NCI-H1092 treated with DMSO at 0.1 percent for 48 hours (cell line): ENCODE measurements around the gene TBC1D1.

Experiments
- DNase-seq: peaks from one replicate; lab custom pipeline; 2025; lab: John Stamatoyannopoulos, UW

TBC1D1 gene

DNA sequence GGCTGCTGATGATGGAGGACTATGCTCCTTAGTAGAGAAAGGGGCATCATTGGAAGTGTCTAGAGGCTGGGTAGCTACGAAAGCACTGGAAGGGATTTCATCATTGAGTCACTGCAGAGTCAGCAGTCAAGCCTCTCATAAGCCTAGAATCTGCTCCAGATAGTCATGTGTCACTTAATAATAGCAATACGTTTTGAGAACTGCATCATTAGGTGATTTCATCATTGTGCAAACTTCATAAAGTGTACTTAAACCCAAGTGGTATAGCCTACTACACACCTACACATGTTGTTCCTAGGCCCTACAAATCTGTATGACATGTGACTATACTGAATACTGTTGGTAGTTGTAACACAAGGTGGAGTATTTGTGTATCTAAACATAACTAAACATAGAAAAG is 234.9 kb downstream of the TBC1D1 start:
- DNase-seq: no peak

DNA sequence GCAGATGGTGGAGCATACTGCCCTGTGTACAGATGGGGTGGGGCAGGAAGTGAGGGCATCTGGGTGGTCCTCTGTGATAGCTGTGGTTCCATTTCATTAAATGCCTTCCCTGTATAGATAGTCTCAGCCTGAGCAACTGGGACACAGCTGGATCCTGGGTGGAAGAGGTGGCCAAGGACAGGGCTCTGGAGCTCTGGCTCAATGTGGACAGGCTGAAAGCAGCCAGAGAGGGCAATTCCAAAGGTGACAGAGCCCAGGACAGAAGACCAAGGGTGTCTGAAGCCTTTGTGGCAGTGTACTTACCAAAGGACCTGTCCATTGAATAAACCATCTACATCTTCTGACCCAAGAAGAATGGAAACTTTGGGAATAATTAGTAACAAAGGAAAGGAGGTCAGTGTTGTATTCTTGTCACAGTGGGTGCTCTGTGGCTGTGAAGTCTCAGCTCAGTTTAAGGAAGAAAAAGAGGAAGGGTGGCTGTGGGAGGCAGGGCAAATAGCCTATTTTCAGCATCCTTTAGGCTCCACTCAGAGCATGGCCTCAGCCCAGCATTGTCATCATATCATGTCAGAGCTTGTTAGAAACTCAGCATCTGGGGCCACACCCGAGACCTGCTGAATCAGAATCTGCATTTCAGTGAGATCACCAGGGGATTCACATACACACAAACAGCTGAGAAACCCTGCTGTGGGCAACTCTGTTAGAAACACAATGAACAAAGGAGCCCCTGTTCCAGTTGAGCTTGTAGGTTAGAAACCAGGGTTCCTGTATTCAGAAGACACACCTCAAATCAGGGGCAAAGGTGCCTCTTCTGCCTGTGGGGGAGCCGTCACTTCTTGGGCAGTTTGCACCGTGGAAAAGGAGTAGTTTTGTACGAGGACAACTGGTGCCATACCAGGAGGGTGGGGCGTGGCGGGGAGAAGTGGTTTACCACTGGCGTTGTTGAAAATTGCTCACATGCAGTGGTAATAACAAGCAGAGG is 237.9 kb downstream of the TBC1D1 start:
- DNase-seq: no peak

DNA sequence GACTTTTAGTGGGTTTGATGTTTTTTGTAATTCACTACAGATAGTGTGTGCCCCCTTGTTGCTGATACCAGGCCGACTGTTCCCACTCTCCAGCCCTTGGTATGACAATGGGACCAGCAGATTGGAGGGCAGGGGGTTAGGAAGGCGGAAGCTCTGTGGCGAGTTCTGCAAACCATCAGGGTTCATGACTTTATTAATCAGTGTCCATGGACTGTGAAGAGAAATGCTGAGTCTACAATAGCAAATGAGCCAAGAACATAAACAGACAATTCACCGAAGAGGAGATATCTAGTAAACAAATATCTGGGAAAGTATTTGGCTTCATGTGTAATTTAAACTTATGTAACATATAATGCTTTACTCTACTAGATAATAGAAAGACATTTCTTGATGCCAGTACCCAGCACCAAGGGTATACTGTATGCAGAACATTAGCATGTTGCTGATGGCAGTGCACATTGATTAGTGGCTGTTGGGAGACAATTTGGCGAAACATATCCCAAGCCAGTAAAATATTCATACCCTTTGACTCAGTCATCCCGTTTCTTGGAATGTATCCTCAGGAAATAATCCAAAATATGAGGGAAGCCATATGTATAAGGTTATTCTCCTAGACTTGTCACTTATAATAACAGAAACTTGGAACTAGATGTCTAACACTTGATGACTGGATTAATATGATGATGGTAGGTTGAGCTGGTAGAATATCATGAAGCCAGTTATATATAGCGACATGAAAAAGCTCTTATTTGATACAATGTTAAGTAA is 238.8 kb downstream of the TBC1D1 start:
- DNase-seq: no peak

DNA sequence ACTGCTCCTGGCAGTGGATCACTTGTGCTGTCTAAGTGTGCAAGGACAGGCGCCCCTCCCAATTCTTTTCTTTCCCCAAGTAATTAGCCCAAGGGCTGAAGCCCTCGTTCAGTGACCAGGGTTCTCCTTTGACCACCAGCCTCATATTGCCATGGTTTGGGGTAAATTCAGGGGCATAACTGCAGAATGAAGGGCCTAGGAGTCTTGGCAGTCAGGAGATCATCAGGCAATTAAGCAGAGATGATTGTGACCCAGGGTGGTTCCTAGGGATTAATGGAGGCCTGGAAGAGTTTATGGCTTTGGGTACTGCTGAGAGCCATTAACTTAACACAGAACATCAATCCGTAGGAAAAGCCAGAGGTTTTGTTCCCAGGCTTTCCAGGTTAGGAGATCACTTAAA is 240.0 kb downstream of the TBC1D1 start:
- DNase-seq: no peak

DNA sequence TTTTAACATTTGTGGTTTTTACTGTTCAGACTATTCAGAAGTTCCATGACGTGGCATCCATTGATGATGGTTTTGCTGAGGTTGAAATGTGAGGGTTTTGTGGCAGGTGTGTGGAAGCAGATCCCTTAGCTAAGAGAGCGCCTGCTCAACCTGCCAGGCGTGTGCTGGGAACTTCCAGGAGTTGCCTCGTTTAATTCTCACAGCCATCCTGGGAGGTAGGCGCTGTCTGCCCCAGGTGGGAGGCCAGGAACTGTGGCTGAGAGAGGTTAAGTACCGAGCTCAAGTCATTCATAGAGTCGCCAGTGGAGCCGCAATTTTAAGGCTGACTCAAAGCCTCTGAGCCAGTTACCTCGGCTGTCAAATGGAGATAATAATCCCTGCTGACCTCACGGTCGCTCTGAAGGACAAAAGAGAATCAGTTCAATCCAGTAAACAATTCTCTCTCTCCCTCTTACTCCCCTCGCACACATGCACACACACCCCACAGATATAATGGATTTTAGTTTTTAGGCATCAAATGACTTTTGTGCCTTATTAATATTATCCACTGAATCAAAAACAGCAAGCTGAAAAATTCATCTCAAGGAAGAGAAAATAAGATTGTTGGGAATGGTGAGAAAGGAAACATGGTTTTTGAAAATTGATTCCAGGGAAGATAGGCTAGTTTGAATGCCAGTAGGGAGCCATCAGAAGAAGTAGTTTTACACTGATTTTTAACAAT is 240.6 kb downstream of the TBC1D1 start:
- no peak for DNase-seq

DNA sequence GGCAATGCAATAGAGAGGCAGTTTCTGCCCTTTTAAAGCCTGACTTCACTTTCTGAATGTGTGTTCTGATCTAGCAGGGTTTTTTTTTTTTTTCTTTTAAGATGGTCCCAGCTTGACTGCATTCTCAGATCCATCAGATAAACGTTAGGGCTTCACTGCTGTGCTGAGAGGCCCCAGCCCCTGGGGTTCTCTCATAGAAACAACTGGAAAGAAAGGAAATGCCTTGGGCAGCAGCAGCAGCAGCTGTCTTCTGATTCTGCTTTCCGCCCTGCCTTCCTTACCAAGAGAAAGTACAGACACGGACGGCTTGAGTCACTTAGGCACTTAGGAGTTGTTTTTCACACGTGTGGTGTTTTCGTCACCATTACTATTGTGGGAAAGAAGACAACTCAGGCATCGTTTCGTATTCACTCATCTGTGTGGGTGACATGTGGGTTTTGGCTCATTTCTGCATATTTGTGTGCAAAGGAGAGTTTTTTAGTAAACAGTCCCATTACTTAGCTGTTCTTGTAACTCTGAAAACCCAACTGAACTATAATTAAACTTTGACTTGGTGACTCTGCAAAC is 241.3 kb downstream of the TBC1D1 start:
- no peak for DNase-seq

DNA sequence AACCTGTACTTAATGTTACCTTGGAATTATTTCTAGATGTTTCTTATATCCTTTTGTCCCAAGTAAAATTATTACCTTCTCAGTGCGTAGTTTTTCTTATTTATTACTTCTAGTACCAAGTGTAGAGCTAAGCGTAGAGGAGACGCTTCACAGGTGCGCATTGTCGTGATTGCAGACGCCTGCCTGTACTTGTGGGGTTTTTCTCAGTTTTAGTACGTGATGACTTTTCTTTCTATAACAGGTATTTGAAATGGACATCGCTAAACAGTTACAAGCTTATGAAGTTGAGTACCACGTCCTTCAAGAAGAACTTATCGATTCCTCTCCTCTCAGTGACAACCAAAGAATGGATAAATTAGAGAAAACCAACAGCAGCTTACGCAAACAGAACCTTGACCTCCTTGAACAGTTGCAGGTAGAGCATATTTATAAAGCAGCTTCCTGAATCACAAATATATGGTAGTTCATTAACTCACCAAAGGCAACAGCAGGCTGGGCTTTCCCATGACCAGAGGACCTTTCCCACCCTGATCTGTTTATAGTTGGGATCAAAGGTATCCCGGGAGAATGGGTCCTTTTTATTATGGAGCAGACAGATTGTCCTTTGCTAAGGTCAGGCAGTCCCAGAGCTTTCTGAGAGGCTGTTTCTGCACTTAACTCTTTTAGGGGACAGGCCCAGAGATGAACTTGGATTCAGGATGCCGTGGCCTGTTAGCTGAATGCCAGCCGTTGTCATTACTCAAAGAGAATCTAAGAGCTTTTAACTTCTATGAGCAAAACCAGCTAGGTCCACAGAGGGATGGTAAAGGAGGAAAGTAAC is 242.2 kb downstream of the TBC1D1 start:
- DNase-seq: no peak

DNA sequence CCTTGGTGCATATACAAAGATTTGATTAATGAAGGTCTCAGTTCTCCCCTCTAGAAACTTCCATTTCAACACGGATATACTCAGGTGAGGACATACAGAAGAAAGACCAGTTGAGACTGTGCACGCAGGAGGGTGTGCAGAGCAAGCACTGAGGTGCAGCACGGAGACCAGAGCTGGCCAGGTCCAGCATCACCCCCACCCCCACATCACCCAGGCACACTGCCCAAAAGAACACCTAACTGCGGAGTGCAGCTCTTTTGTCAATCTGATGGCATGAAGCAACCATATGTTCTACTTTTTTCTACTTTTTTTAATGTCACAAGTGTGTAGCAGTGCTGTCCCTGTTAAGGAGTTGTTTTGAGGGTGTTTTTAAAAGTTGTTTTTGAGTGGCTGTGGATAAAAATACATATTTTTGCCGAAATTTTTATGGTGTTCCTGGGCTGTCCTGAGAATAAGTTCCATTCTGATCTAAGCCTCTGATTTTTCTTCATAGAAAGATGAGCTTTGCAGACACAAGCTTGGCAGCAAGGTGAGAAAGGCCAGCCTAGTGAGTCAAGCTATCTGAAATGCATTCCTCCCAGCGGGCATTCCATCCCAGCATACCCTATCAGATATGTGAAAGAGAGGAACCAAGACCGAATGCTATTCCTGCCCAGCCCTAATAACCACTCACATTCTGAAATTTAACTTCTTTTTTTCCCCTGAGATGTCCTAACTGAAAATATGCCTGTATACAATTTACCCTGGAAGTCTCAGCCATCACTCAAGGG is 243.0 kb downstream of the TBC1D1 start:
- DNase-seq: no peak

DNA sequence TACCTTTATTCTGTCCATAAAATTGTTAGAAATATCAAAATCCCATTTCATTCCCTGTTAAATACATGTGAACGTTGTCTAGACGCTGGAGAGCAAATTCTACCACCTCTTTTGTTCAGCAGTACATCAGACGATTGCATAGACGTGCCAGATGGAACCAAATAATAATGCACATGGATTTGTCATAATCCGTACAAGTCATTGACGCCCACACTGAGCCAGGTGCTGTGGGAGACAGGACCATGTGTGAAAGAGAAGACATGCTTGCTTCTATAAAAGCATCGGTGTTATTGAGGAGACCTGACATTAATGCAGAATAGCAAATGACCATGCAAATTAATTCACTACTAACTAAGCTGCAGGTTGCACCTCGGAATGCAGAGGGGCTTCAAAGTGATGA is 244.3 kb downstream of the TBC1D1 start:
- DNase-seq: no peak

DNA sequence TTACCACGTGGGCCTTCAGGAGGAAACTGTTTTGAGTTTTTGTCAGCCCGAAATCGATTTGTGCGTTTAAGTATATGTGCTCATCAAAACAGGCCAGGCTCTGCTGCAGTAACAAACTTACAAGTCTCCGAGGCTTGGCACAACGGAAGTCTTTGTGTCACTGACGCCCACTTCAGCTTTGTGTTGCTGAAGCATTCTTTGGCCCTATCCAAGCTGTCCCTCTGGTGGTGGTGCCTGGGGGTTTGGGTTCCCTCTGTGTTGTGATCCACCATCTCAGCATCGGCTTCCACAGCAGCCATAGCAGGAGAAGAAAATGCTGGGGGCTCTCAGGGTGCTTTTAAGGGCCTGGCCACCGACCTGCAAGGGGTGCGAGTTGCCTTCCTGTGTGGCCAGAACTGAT is 245.7 kb downstream of the TBC1D1 start:
- DNase-seq: no peak

DNA sequence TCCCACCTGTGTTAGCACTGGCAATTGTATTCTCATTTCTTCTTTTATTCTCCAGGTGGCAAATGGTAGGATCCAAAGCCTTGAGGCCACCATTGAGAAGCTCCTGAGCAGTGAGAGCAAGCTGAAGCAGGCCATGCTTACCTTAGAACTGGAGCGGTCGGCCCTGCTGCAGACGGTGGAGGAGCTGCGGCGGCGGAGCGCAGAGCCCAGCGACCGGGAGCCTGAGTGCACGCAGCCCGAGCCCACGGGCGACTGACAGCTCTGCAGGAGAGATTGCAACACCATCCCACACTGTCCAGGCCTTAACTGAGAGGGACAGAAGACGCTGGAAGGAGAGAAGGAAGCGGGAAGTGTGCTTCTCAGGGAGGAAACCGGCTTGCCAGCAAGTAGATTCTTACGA is 246.2 kb downstream of the TBC1D1 start:
- no peak for DNase-seq

DNA sequence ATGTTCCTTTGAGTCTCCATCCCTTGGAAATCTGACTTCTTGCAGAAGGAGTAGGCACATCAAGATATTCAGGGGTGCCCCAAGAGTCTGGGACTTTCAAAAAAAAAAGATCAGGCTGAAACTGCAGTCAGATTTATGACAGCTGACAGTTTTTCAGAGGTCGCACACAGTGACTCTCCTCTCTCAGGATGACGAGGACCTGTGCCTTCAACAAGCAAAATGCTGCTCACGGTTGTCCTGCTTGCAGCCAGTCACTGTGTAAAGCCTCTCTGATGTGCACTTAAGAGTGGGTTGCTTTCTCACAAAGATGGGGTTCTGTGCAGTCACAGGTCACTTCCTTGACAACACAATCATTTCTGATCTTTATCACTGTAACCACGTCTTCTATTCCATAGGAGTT is 247.5 kb downstream of the TBC1D1 start:
- DNase-seq: no peak

DNA sequence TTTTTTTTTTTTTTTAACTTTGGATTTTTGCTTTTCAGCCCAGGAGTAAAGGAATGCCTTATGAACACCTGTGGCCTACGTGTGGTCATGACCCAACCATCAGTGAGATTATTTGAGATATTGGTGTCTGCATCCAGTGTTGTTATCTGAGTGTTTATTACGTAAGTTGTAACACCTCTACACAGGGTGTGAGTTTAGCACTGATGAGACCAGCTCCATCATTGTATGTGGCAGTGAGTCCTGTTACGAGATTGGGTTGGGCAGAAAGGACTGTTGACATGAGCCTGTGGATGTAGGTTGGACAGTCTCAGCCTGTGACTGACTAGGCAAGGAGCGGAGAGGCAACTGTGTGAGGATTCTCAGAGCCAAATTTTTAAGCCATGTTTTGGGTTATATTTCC is 248.3 kb downstream of the TBC1D1 start:
- DNase-seq: no peak

DNA sequence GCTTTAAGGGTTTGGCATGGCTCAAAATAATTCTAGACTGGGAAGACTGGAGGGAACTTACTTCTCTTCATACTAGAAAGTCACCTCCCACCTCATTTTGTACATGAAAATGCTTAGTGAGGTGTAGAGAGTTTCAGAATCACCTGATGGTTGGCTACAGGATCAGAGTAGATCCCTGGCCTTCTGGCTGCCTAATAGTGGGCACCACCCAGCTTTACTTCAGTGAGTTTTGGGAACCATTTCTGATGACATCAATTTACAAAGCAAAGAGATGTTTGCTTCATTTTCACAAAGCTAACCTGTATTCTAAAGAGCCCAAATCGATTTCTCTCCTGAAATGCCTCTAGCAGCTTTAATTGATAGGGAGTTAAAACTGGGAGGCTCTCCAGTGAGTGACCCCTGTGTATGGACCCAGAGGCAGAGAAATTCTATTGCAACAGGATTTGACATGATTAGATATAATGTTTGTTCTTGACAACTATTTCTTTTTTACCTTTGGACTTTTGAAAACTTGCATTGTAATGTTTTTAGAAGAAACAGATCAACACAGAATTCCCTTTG is 249.8 kb downstream of the TBC1D1 start:
- DNase-seq: no peak

DNA sequence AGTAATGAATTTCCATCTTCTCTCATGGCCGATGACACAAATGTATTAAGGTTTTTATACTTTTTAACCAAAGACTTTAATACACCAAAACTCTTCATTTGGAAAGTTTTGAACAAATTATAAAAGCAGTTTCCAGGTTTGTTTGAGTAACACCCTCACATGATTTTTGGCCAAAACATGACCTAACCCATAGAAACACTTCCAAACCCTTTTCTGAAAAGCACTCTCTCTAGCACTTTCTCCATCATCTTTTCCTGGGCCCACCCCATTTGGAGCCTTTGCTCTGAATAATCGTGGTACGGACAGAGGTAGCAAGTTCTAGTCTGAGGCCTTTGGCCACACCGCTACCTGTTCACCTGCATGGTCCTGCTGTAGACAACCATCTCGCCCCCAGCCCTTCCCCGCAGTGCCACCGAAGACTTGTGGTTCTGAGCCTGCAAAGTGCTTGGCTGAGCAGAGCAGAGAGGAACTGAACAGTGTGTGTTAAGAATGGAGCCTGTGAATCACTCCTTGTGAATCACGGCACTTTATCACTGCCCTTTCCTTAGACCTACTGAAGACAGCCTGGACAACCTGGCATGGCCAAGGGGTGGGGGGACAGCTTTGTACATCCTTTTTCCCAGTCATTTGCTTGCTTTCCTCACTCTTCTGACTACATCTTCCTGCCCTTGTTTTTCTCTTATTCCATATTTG is 251.1 kb downstream of the TBC1D1 start:
- DNase-seq: no peak

DNA sequence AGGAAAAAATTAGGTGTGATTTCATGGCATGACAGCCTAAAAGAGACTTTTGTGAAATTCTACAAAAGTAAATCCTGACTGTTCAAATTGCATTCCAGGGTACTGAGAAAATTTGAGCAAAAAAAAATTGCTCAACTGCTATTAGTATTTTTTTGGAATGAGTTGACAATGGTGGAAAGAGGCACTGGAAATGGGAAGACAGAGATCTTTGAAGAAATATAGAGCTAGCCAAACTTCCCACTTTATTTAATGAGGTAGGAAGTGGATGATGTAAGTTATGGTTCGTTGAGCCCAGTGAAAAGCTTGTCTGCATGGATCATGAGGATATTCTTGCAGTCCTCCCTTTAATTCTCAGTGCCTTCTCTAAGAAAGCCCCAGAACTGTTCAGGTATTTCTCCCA is 253.1 kb downstream of the TBC1D1 start:
- no peak for DNase-seq

DNA sequence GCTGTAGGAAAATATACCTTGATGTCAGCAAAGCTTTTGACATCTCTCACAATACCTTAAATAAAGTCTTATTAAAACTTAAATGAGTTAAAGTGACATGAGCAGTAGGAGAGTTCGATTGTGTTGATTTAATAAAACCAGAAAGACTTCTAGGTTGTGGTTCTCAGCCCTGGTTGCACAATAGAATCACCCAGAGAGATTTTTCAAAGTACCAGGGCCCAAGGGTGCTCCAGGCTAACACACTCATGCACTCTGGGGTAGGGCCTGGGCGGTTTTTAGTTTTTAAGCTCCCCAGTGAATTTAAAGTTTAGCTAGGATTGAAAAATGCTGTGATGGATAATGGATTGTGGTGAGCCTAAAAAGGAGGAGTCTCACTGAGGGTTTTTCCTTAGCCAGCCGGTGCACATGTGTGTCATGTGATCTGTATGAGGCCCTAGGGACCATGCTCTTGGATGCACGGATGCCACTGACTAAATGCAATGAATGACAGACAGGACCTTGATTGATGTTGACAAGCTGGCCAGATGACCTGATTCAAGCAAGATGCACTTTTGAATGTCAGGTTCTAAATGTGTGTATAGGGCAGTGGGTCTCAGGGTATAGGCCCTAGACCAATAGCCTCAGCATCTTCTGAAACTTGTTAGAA is 254.3 kb downstream of the TBC1D1 start:
- DNase-seq: no peak

DNA sequence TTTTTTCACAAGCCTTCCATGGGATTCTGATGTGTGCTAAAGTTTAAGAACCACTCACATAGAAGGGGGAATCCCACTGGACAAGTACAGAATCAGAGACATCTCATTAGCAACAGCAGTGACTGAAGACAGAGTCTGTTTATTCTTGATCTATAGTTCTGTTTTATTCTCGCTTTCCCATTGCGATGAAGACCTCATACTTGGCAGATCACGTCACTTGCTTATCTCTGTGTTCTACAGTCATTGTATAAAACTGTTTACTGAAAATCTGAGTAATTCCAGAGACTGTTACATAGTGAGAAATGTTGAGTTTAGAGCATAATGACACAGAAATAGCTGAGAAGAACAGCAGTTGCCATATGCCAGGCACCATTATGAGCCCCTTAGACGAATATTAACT is 254.9 kb downstream of the TBC1D1 start:
- DNase-seq: no peak

DNA sequence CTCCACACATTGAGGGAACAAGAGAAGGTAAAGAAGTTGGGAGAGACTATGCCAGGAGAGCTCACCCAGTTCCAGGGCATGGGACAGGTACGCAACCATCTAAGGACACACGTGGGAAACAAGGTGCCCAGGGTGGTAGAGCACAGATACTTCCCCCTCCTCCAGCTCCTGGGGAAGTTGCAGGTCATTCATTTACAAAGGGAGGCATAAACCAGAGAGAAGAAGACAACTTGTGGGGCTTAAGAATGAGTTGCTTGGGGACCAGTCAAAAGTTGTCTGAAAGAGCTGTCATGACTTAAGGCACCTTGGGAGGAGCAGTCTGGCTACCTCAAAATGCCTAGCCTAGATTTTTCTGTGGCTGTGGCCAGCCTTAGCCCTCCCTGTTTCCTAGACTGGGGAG is 255.5 kb downstream of the TBC1D1 start:
- no peak for DNase-seq
